ENCODE measurements around the gene MAPK7.
A peak's percentile ranks its signal among the peaks of the same experiment; 100 is the strongest.
"Not testable (repeated sequence)": the region's sequence is repeated elsewhere in the genome, so short reads cannot be mapped to it uniquely, and the experiment has no call there.

MAPK7 gene

DNA sequence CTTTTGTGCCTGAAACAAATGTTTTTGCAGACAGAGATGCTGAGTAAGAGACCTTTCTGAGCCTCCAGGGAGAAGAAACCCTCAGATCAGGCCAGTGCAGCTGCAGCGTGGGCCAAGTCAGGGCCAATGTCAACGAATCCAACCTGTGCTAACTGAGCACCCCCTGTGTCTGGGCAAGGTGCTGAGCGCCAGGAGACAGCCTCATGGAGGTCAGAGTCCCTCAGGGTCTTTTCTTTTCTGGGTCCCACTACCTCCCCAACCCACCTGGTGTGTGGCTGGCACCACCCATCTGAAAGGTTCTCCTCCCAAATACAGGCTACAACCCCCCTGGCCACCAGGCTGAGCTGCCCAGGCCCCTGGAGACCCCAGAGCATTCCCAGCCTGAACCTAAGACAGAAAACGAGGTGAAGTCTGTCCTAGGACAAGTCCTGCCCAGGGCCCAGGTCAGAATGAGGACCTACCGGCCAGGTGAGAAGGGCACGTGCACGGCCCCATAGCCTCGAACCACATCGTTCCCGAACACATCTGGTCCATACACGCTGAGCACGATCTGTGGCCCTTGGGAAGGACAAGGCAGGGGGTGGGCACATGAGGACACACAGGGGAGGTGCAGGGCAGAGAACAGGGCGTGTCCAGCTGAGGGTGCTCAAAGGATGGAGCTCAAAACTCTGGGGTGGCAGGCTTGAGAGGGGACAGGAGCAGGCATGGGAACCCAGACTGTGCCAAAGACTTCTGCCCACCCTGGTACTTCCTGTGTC, 30.8 kb upstream of the MAPK7 start:
- Mint-ChIP-seq H3K27me3 (peaks cover 30% of the 10 kb centered on the region), H3K27ac (no peak overlapping the region), H3K9me3 (no peaks in the 10 kb centered on the region), H3K4me1 (ENCODE audit: low read depth) (no peaks in the 10 kb centered on the region), H3K36me3 (ENCODE audit: low read depth) (no peaks in the 10 kb centered on the region), H3K4me3 (no peak overlapping the region)
- intact Hi-C loops (cut with micrococcal nuclease) = no loop called here

GRCh38 chr17:19348081-19348650, 30.1 kb upstream of the MAPK7 start:
- Mint-ChIP-seq H3K27me3 (peaks cover 25% of the 10 kb centered on the region), H3K9me3 (no peaks in the 10 kb centered on the region), H3K27ac (no peak overlapping the region), H3K36me3 (ENCODE audit: low read depth) (no peaks in the 10 kb centered on the region), H3K4me3 (no peak overlapping the region), H3K4me1 (ENCODE audit: low read depth) (no peaks in the 10 kb centered on the region)
- intact Hi-C loops (cut with micrococcal nuclease) = no loop called here

GRCh38 chr17:19348806-19349205, 29.5 kb upstream of the MAPK7 start:
- no peaks in the 10 kb centered on the region for H3K4me1 Mint-ChIP-seq (ENCODE audit: low read depth)
- H3K9me3 Mint-ChIP-seq = no peaks in the 10 kb centered on the region
- no peak overlapping the region for H3K4me3 Mint-ChIP-seq
- H3K36me3 Mint-ChIP-seq (ENCODE audit: low read depth) = no peaks in the 10 kb centered on the region
- intact Hi-C loops (cut with micrococcal nuclease) = no loop called here
- no peak overlapping the region for H3K27ac Mint-ChIP-seq
- H3K27me3 Mint-ChIP-seq = peaks cover 25% of the 10 kb centered on the region

DNA sequence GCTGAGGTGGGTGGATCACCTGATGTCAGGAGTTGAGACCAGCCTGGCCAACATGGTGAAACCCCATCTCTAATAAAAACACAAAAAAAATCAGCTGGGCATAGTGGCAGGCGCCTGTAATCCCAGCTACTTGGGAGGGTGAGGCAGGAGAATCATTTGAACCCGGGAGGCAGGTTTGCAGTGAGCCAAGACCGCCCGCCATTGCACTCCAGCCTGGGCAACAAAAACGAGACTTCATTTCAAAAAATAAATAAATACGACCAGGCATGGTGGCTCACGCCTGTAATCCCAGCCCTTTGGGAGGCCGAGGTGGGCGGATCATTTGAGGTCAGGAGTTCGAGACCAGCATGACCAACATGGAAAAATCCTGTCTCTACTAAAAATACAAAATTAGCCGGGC, 24.9 kb upstream of the MAPK7 start:
- H3K4me3 Mint-ChIP-seq; H3K27ac Mint-ChIP-seq; H3K4me1 Mint-ChIP-seq (ENCODE audit: low read depth); H3K9me3 Mint-ChIP-seq; intact Hi-C loops (cut with micrococcal nuclease); H3K36me3 Mint-ChIP-seq (ENCODE audit: low read depth): not testable (repeated sequence)
- H3K27me3 Mint-ChIP-seq = peaks cover 40% of the 10 kb centered on the region

DNA sequence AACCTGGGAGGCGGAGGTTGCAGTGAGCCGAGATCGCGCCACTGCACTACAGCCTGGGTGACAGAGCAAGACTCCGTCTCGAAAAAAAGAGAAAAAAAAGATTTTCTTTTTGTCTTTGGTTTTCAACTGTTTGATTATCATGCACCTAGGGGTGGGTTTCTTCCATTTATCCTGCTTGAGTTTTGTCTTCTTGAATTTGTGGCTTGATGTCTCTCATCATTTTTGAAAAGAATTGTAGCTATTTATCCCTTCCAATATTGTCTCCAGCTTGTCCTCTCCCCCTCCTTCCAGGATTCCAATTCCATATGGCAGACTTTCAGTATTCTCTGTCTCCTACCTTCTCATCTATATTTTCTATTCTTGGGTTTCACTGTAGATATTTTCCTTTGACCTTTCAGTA, 23.6 kb upstream of the MAPK7 start:
- peaks cover 50% of the 10 kb centered on the region for H3K27me3 Mint-ChIP-seq
- H3K27ac Mint-ChIP-seq = no peak overlapping the region
- no peaks in the 10 kb centered on the region for H3K36me3 Mint-ChIP-seq (ENCODE audit: low read depth)
- H3K4me1 Mint-ChIP-seq (ENCODE audit: low read depth) = no peaks in the 10 kb centered on the region
- no peak overlapping the region for H3K4me3 Mint-ChIP-seq
- intact Hi-C loops (cut with micrococcal nuclease) = no loop called here
- no peaks in the 10 kb centered on the region for H3K9me3 Mint-ChIP-seq

DNA sequence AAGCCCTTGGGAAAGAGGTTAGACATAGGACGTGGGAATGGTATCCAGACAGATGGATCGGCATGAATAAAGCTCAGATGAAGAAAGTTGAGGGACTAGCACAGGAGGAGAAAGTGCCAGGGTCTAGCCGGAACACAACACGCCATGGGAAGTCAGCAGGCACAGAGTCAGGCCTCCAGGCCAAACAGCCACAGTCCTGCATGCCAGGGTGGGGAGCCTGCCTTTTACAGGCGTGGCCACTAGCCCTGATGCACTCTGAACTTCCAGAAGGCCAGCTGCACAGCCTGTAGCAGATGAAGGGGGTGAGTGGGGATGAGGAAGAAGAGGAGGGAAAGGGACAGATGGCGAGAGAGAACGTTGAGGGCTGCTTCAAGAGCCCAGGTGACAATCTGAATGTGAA, 20.9 kb upstream of the MAPK7 start:
- Mint-ChIP-seq H3K27me3 (peaks cover 55% of the 10 kb centered on the region), H3K4me1 (ENCODE audit: low read depth) (no peaks in the 10 kb centered on the region), H3K4me3 (no peak overlapping the region), H3K36me3 (ENCODE audit: low read depth) (no peaks in the 10 kb centered on the region), H3K9me3 (no peaks in the 10 kb centered on the region), H3K27ac (no peak overlapping the region)
- intact Hi-C loops (cut with micrococcal nuclease) = no loop called here

DNA sequence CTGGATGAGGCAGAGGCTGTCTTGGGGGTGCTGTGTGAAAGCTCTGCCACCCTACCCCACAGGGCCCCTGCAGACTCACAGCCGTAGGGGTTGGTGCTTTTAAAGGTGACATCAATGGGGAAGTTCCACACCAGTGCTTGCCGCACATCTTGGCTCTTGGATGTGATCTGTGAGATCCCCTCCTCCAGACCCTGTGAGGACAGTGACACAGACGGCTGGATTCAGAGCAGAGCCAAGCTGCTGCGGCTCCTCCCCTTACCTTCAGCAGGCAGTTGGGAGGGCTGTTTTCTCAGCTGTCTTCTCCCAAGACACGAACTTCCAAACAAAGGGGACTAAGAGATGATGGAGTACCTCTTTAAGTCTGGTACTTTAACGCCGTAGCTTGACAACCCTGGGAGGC, 20.5 kb upstream of the MAPK7 start:
- Mint-ChIP-seq H3K27me3 (peaks cover 55% of the 10 kb centered on the region), H3K4me3 (no peak overlapping the region), H3K9me3 (no peaks in the 10 kb centered on the region), H3K36me3 (ENCODE audit: low read depth) (no peaks in the 10 kb centered on the region), H3K27ac (no peak overlapping the region), H3K4me1 (ENCODE audit: low read depth) (no peaks in the 10 kb centered on the region)
- intact Hi-C loops (cut with micrococcal nuclease) = no loop called here

DNA sequence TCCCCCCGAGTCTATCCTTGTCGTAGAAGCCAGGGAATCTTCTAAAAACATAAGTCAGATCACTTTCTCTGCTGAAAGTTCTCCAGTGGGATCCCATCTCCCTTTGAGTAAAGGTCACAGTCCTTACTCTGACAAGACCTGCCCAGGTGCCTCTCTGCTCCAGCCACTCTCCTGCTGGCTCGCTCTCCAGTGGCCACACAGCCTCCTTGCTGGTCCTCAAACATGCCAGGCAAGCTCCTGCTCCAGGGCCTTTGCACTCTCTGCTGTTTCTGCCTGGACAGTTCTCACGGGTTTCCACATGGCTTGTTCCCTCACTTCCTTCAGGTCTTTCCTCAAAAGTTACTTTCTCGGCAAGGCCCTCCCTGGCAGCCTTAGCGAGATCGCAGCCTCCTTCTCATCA, 19.1 kb upstream of the MAPK7 start:
- Mint-ChIP-seq H3K36me3 (ENCODE audit: low read depth) (no peaks in the 10 kb centered on the region), H3K4me1 (ENCODE audit: low read depth) (no peaks in the 10 kb centered on the region), H3K27me3 (peaks cover 57% of the 10 kb centered on the region), H3K9me3 (no peaks in the 10 kb centered on the region), H3K4me3 (no peak overlapping the region), H3K27ac (no peak overlapping the region)
- intact Hi-C loops (cut with micrococcal nuclease) = no loop called here

GRCh38 chr17:19359856-19360255, 18.4 kb upstream of the MAPK7 start:
- Mint-ChIP-seq H3K9me3 (no peaks in the 10 kb centered on the region), H3K27ac (no peak overlapping the region), H3K36me3 (ENCODE audit: low read depth) (no peaks in the 10 kb centered on the region), H3K4me1 (ENCODE audit: low read depth) (no peaks in the 10 kb centered on the region), H3K4me3 (no peak overlapping the region), H3K27me3 (peaks cover 59% of the 10 kb centered on the region)
- intact Hi-C loops (cut with micrococcal nuclease) = loop anchor here (5.0 kb wide), 1 partner anchor 102 kb away; no protein-coding TSS in a partner anchor

- intact Hi-C loops (cut with micrococcal nuclease) = loop anchor here (5.0 kb wide), 1 partner anchor 102 kb away; no protein-coding TSS in a partner anchor
- H3K27me3 Mint-ChIP-seq = peaks cover 62% of the 10 kb centered on the region
- no peak overlapping the region for H3K27ac Mint-ChIP-seq
- H3K4me1 Mint-ChIP-seq (ENCODE audit: low read depth) = no peaks in the 10 kb centered on the region
- H3K36me3 Mint-ChIP-seq (ENCODE audit: low read depth) = no peaks in the 10 kb centered on the region
- no peaks in the 10 kb centered on the region for H3K9me3 Mint-ChIP-seq
- H3K4me3 Mint-ChIP-seq = no peak overlapping the region
Observed at GRCh38 chr17:19360772-19361171, 17.5 kb upstream of the MAPK7 start.

DNA sequence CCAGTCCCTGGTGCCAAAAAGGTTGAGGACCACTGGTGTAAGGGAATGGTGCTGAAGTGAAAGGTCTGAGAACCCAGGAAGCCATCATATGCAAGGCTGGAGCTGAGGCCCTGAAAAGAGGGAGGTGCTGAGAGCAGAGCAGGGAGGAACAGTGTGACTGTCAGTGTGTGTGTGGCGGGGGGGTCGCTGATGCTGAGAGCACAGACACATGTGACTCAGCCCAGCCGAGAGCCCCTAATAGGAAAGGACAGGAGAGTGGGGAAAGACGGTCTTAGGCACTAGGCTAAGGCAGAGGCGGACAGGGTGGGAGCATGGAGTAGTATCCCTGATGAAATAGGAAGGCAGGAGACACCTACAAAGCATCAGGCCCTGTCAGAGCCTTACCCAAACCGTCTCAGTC, 17.0 kb upstream of the MAPK7 start:
- Mint-ChIP-seq H3K4me3 (no peak overlapping the region), H3K27me3 (peaks cover 65% of the 10 kb centered on the region), H3K27ac (no peak overlapping the region), H3K4me1 (ENCODE audit: low read depth) (no peaks in the 10 kb centered on the region), H3K9me3 (no peaks in the 10 kb centered on the region), H3K36me3 (ENCODE audit: low read depth) (no peaks in the 10 kb centered on the region)
- intact Hi-C loops (cut with micrococcal nuclease) = loop anchor here (5.0 kb wide), 1 partner anchor 101 kb away; no protein-coding TSS in a partner anchor

GRCh38 chr17:19361944-19362276, 16.4 kb upstream of the MAPK7 start:
- no peaks in the 10 kb centered on the region for H3K9me3 Mint-ChIP-seq
- no peaks in the 10 kb centered on the region for H3K4me1 Mint-ChIP-seq (ENCODE audit: low read depth)
- no peaks in the 10 kb centered on the region for H3K36me3 Mint-ChIP-seq (ENCODE audit: low read depth)
- peak overlapping the region; percentile 27 for H3K4me3 Mint-ChIP-seq
- H3K27ac Mint-ChIP-seq = no peak overlapping the region
- intact Hi-C loops (cut with micrococcal nuclease) = loop anchor here (2.0 to 5.0 kb wide), 2 partner anchors 100 to 285 kb away; no protein-coding TSS in a partner anchor
- peaks cover 69% of the 10 kb centered on the region for H3K27me3 Mint-ChIP-seq

DNA sequence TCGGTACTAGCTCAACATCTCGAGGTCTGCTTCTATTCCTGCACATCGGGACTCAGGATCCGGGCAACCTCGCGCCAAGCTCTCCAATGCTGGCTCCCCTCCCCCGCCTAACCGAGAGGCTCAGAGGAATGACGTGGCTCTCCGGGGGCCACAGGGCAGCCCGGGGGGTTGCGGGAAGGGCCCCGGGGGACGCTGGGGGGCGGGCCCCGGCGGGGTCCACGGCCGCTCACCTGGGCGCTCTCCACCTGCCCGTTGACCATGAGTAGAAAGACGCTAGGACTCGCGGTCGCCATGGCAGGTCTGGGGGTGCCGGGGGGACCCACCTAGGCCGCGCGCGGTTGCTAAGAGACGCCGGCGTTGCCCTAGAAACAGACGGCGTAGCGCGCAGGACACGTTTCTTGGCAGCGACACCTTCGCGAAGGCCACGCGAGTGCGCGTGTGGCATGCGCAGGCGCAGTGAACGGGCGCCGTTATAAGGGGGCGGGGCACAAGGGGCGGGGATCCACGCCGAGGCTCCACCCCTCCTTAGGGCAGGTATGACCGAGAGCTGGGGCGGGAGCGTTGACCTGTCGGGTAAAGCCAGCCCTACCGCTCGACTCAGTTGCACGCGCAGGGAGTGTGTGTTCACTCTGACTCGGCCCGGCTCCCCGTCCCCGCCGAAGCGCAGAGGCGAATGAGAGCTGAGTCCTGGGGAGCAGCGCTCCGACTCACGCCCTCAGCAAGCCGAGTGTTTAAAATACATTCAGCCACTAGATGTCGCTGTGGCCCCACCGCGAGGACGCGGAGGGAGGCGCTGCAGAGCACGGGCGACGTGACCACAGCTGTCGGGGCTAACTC, 15.8 kb upstream of the MAPK7 start, which contains the start of gene B9D1:
Gene B9D1, minus strand, starts transcription at position 447 of the 837 bp plus-strand sequence. Its CDS starts 154 bp downstream, at position 293.
- peak within 1 kb of the TSS; percentile 53 for H3K27ac Mint-ChIP-seq
- peak within 1 kb of the TSS; percentile 76 for H3K4me3 Mint-ChIP-seq
- peaks cover 67% of the 10 kb centered on the region for H3K27me3 Mint-ChIP-seq
- H3K36me3 Mint-ChIP-seq (ENCODE audit: low read depth) = no peaks in the 10 kb centered on the region
- intact Hi-C loops (cut with micrococcal nuclease) = loop anchor here (1.0 to 5.0 kb wide), 4 partner anchors 85 to 404 kb away; no protein-coding TSS in a partner anchor
- no peaks in the 10 kb centered on the region for H3K4me1 Mint-ChIP-seq (ENCODE audit: low read depth)
- H3K9me3 Mint-ChIP-seq = no peaks in the 10 kb centered on the region

DNA sequence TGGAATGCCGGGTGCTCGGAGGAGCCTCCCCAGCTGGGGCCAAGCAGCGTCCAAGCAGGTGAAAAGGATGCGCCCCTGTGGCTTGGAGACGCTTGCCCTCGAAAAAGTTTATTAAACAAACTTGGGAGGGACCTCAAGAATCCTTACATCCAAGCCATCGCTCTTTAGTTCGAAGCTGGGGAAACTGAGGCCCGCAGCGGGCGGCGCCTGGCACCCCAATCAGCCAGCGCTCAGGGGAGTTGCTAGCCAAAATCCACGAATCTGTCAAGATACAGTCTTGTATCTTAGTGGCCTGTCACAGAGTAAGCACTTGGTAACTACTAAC, 15.2 kb upstream of the MAPK7 start:
- Mint-ChIP-seq H3K27ac (peak overlapping the region; percentile 53), H3K36me3 (ENCODE audit: low read depth) (no peaks in the 10 kb centered on the region), H3K27me3 (peaks cover 62% of the 10 kb centered on the region), H3K4me1 (ENCODE audit: low read depth) (no peaks in the 10 kb centered on the region), H3K4me3 (peak overlapping the region; percentile 76), H3K9me3 (no peaks in the 10 kb centered on the region)
- intact Hi-C loops (cut with micrococcal nuclease) = loop anchor here (1.0 to 5.0 kb wide), 4 partner anchors 84 to 403 kb away; no protein-coding TSS in a partner anchor

Measured in dendritic cell treated with granulocyte-macrophage colony-stimulating factor and Interleukin-4, amounts not matched to agents 40 ng/mL and 50 ng/mL, for 4 days (primary cell).